DND-41 (cell line): Measurements from ENCODE around the gene IVD.

Experiments used
- EZH2 ChIP-seq: IDR thresholded peaks from 3 replicates; pipeline ENCODE4 v1.6.1; 2012; ENCODE audit warnings: borderline replicate concordance, low read depth, mild to moderate bottlenecking, moderate library complexity, low read length, inconsistent platforms; ENCODE audit not compliant: severe bottlenecking
- TF ChIP-seq, protein P1 (sequence below): IDR thresholded peaks from 2 replicates; pipeline ENCODE4 v1.5.1; 2012; ENCODE audit warnings: borderline replicate concordance, low read length, moderate library complexity, mild to moderate bottlenecking; ENCODE audit not compliant: poor library complexity, severe bottlenecking; ENCODE audit errors: extremely low read depth

DNA sequence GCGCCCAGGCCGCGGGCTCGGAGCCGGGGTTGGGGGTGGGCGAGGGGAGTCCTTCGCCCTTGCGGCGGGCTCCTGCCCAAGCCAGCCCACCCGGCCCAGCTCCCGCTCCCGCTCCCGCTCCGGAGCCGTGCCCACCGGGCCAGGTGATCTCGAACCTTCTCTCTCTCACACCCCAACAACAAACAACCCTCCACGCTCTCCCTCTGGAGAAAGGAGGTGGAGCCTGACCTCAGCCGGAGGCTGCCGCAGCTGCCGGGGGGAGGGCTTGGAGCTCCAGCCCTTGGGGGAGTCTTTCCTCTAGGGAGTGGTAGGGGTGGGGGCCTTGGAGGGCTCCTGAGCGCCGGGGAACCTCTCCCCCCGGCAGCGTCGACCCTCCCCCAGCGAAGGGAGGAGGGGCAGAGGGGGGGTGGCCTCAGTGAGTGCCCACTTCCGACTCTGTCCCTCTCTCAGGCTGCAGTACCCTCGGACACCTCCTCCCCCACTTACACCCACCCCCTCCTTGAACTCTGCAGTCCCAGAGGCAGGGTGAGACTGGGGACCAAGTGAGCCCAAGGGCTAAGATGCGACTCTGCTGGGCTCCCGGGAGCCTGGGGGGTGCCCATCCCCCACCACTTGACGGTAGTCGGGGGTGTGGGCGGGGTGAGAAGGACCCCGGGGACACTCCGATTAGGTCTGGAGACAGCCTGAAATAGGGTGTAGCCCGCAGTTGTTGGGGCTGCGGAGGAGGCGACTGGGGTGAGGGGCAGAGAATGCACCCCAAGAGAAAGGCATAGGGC lies 30.7 kb downstream of the IVD start:
- TF ChIP-seq, protein P1, sequence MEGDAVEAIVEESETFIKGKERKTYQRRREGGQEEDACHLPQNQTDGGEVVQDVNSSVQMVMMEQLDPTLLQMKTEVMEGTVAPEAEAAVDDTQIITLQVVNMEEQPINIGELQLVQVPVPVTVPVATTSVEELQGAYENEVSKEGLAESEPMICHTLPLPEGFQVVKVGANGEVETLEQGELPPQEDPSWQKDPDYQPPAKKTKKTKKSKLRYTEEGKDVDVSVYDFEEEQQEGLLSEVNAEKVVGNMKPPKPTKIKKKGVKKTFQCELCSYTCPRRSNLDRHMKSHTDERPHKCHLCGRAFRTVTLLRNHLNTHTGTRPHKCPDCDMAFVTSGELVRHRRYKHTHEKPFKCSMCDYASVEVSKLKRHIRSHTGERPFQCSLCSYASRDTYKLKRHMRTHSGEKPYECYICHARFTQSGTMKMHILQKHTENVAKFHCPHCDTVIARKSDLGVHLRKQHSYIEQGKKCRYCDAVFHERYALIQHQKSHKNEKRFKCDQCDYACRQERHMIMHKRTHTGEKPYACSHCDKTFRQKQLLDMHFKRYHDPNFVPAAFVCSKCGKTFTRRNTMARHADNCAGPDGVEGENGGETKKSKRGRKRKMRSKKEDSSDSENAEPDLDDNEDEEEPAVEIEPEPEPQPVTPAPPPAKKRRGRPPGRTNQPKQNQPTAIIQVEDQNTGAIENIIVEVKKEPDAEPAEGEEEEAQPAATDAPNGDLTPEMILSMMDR = no peak
- TF ChIP-seq EZH2 = no peak
